WI38 (cell line): ENCODE results near the gene YJU2.

Source experiments
- H3K4me3 ChIP-seq: 2 replicates; pipeline ENCODE4 v1.5.1; 2011; ENCODE audit warnings: low read depth, mild to moderate bottlenecking, control low read depth, low read length
- TF ChIP-seq, protein P1 (sequence below): IDR thresholded peaks from 2 replicates; pipeline ENCODE4 v1.5.1; 2012; ENCODE audit warnings: low read depth, mild to moderate bottlenecking, control low read depth, low read length

YJU2 gene

DNA sequence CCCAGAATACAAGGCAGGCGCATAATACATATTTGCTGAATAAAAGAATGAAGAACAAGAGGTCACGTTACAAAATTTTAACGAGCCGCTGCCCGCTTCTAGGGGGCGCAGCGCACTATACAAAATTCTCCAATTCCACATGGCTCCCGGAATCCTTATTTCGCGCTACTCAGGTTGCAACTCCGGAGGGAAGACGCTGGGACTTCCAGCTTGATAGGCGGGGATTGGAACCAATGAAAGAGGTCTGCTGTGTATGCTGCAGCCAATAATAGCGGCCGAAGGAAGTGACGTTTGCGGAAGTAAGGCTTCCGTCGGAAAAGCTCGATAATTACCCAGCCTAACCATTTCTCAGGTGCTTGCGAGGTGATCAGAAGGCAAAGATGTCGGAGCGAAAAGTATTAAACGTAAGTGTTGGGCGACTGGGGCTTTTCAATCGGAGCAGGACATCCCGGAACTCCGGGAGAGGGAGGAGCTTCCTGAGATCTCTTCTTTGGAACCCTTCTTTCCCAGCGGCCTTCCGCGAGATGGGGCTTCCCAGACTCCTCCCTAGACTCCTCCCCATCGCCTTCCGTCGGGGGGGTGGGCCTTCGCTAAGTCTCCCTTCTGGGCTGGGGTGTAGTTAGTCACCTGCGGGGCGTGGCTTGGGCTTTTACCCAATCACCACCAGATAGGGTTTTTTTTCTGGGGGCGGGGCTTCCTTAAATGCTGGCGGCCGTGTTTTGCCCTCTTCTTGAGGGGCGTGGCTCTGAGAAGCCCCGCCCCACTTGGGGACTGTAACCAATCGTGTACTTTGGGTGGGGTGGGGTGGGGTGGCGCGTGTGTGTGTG lies at the start of gene YJU2:
TSS of gene YJU2 (plus strand) at position 314 of the 827 bp plus-strand sequence. CDS start at position 381, 67 bp downstream.
- TF ChIP-seq, protein P1, sequence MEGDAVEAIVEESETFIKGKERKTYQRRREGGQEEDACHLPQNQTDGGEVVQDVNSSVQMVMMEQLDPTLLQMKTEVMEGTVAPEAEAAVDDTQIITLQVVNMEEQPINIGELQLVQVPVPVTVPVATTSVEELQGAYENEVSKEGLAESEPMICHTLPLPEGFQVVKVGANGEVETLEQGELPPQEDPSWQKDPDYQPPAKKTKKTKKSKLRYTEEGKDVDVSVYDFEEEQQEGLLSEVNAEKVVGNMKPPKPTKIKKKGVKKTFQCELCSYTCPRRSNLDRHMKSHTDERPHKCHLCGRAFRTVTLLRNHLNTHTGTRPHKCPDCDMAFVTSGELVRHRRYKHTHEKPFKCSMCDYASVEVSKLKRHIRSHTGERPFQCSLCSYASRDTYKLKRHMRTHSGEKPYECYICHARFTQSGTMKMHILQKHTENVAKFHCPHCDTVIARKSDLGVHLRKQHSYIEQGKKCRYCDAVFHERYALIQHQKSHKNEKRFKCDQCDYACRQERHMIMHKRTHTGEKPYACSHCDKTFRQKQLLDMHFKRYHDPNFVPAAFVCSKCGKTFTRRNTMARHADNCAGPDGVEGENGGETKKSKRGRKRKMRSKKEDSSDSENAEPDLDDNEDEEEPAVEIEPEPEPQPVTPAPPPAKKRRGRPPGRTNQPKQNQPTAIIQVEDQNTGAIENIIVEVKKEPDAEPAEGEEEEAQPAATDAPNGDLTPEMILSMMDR = peak; percentile 45
- H3K4me3 ChIP-seq = peak within 1 kb of the TSS; percentile 72

DNA sequence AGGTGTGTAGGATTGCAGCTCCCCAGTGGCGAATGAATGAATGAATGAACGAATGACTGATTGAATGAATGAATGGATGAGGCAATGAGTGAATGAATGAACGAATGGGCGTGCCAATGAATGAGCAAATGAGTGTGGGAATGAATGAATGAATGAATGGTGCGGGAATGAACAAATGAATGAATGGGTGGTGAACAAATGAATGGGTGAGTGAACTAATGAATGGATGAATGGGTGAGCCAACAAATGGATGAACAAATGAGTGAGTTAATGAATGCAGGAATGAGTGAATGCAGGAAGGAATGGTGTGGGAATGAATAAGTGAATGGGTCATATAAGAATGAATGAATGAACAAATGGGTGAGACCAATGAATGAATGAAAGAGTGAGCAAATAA lies 49.7 kb upstream of the YJU2 start:
- no peak overlapping the region for H3K4me3 ChIP-seq
- TF ChIP-seq, protein P1 = no peak

DNA sequence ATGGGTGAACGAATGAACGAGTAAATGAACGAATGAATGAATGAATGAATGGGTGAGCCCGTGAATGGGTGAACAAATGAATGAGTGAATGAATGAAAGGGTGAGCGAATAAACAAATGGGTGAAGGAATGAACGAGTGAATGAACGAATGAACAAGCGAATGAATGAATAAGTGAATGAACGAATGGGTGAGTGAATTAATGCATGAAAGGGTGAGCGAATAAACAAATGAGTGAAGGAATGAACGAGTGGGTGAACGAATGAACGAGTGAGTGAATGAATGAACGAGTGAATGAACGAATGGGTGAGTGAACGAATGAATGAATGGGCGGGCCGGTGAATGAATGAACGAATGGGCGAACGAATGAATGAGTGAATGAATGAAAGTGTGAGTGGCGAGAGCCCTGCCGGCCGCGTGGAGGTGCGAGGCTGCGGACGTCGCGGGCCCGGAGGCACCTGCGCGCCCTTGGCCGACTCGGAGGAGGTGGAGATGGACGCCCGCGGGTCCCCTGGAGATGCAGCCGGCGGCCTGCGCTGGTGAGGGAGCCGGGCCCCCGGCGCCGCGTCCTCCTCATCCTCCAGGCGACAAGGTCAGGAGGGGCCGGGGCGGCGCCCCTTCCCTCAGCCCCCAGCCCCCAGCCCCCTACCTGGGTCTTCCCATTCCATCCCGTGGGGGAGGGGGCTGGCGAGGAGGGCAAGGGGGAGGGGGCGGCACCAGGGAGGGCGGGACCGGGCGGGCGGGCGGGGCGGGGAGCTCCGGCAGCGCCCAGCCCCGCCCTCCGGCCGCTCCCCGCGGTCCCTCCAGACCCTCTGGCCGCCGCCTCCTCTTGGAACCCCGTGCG lies 49.0 kb upstream of the YJU2 start:
- no peak overlapping the region for H3K4me3 ChIP-seq
- TF ChIP-seq, protein P1 = no peak

DNA sequence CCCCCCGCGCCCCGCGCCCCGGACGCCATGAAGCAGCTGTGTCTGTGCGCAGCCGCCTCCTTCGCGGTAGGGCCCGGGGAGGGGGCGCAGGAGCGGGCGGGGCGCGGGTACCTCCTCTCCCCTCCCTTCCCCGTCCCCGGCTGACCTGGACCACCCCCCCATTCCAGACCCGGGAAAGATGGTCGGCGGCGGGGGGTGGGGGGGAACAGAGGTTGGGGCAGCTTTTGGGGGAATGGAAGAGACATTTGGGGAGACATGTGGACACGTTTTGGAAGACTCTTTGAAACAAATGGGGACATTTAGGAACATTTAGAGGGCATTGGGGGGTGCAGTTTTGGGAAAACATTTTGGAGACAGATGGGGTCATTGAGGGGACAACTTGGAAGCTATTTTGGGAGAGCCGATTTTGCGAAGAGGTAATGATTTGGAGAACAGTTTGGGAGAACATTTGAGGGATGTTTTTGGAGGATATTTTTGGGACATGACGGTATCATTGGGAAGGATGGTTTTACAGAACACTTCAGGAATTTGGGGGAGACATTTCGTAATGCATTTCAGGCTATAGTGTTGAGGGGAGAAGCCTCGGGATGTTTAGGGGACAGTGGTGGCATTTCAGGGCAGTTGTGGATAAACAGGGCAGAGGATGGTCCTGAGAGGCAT lies 48.3 kb upstream of the YJU2 start:
- no peak overlapping the region for H3K4me3 ChIP-seq
- TF ChIP-seq, protein P1 = no peak

DNA sequence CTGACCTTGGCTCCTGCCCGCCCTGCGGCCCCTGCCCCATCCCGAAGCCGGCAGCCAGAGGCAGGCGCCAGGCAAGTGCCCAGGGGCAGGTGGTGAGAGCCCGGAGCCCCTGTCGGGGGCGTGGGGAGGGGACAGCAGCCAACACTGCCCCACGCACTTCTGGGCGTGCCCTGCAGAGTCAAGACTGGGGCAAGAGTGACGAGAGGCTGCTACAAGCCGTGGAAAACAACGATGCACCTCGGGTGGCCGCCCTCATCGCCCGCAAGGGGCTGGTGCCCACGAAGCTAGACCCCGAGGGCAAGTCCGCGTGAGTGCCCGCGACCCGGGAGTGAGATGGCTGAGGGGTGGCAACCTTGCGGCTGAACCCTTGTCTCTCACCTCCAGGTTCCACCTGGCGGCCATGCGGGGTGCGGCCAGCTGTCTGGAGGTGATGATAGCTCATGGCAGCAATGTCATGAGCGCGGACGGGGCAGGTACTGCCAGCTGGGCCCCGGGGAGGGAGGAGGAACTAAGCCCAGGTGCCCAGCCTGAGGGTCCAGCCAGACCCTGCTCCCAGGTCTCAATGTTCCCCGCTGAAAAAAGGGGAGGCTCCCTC lies 47.1 kb upstream of the YJU2 start:
- H3K4me3 ChIP-seq = no peak overlapping the region

DNA sequence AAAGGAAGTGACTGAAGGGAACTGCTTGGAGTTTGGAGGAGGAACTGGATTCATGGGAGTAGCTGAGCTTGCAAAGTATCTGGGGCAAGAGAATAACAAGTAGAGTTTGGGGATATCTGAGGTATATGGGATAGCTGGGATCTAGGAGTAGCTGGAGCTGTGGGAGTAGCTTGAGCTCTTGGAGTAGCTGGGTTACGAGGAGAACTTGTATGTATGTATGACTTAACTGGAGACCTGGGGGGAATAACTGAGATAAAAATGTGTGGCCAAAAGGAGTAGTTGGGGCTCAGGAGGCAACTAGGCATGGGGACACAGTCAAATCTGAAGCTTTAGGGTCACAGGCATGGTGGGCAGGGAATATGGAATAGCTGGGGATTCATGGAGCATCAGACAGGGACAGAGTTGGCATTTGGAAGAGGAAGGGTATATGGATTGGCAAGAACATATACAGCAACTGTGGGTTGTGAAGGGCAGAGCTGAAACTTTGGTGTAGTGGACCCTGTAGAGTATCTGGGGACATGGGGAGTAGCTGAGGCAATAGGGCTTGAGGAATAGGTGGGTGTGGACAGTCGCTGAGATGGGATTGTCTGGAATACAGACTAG lies 45.8 kb upstream of the YJU2 start:
- TF ChIP-seq, protein P1 = no peak
- H3K4me3 ChIP-seq = no peak overlapping the region

More for the DNA sequence above, 47.1 kb upstream of the YJU2 start:
- TF ChIP-seq, protein P1 = no peak
